Measurements from ENCODE around the gene RNLS.
"Not testable (repeated sequence)": the region's sequence is repeated elsewhere in the genome, so short reads cannot be mapped to it uniquely, and the experiment has no call there.

RNLS gene

GRCh38 chr10:88383276-88383675, 199.8 kb downstream of the RNLS start:
- DNase-seq, result no peak

GRCh38 chr10:88382699-88383098, 200.4 kb downstream of the RNLS start:
- no peak for DNase-seq

- no peak for DNase-seq
Observed at GRCh38 chr10:88379575-88379974, 203.5 kb downstream of the RNLS start.

- no peak for DNase-seq
Observed at GRCh38 chr10:88377510-88377909, 205.6 kb downstream of the RNLS start.

- DNase-seq, result no peak
Observed at GRCh38 chr10:88374392-88375175, 208.5 kb downstream of the RNLS start.

- no peak for DNase-seq
Observed at GRCh38 chr10:88372881-88373592, 210.1 kb downstream of the RNLS start.

GRCh38 chr10:88372051-88372715, 210.9 kb downstream of the RNLS start:
- DNase-seq, result no peak

GRCh38 chr10:88370713-88371112, 212.4 kb downstream of the RNLS start:
- DNase-seq, result no peak

GRCh38 chr10:88366772-88367171, 216.3 kb downstream of the RNLS start:
- DNase-seq, result no peak

GRCh38 chr10:88361995-88362807, 220.9 kb downstream of the RNLS start:
- DNase-seq, result no peak

GRCh38 chr10:88361494-88361893, 221.6 kb downstream of the RNLS start:
- DNase-seq, result no peak

- not testable (repeated sequence) for DNase-seq
Observed at GRCh38 chr10:88355750-88356149, 227.4 kb downstream of the RNLS start.

GRCh38 chr10:88347597-88348304, 235.4 kb downstream of the RNLS start:
- no peak for DNase-seq

- DNase-seq, result no peak
Observed at GRCh38 chr10:88347022-88347421, 236.1 kb downstream of the RNLS start.

- no peak for DNase-seq
Observed at GRCh38 chr10:88346144-88346977, 236.8 kb downstream of the RNLS start.

- DNase-seq, result no peak
Observed at GRCh38 chr10:88343761-88344484, 239.2 kb downstream of the RNLS start.

GRCh38 chr10:88342733-88343310, 240.3 kb downstream of the RNLS start:
- DNase-seq, result no peak

GRCh38 chr10:88337134-88337533, 246.0 kb downstream of the RNLS start:
- DNase-seq, result no peak

GRCh38 chr10:88336334-88336733, 246.8 kb downstream of the RNLS start:
- no peak for DNase-seq

GRCh38 chr10:88333248-88333630, 249.9 kb downstream of the RNLS start:
- no peak for DNase-seq
